GM12878 (cell line): Measurements from ENCODE around the gene BORCS5. TPM values are rescaled to one million over a fixed set of nuclear protein-coding genes. Genes with fewer than 3 reads are reported as not detected.

ENCODE experiments used
- ATAC-seq: fragments of 200-7000 bp; cut with Tn5 transposase; 3 replicates; pipeline ENCODE4 v1.9.1; 2020; ENCODE audit warnings: mild to moderate bottlenecking, moderate library complexity
- BruUV-seq: library from RNA; stranded (reverse); fragments of 400-500 nt; replicated peaks from 2 replicates; lab custom pipeline; 2021; lab: Mats Ljungman, UMichigan
- CTCF ChIA-PET: fragments of 300-600 bp; sonication (Branson Sonifier 250); formaldehyde crosslinking; extraction: SDS; loops from one replicate; lab custom pipeline; 2021; ENCODE audit warnings: inconsistent platforms; lab: Yijun Ruan, JAX
- POLR2A ChIA-PET: fragments of 350-600 bp; formaldehyde crosslinking; extraction: SDS; loops from one replicate; lab custom pipeline; 2021; ENCODE audit warnings: inconsistent platforms; lab: Charles Lee
- RAD21 ChIA-PET: fragments of 300-600 bp; sonication (Branson Sonifier 250); formaldehyde crosslinking; loops from one replicate; lab custom pipeline; 2023; ENCODE audit warnings: antibody characterized with exemption; ENCODE audit not compliant: unreplicated experiment; lab: Charles Lee
- SMC1A ChIA-PET: fragments of 300-600 bp; sonication (Branson Sonifier 250); formaldehyde crosslinking; loops from one replicate; lab custom pipeline; 2023; ENCODE audit not compliant: unreplicated experiment, uncharacterized antibody; lab: Charles Lee
- DNase-seq: peaks from one replicate; pipeline ENCODE4 v3.0.0-alpha.2; 2011; ENCODE audit warnings: low read depth, low spot score
- FAIRE-seq: peaks from 3 replicates; lab custom pipeline; 2011; peaks lifted over from hg19 to GRCh38; lab: Jason Lieb, UNC
- H2AFZ ChIP-seq: 2 replicates; pipeline ENCODE4 v1.6.0; 2011; ENCODE audit warnings: low read depth, low read length, control low read depth; ENCODE audit not compliant: control insufficient read depth
- H3K27ac ChIP-seq: 2 replicates; pipeline ENCODE4 v1.5.1; 2011; ENCODE audit warnings: control low read depth; ENCODE audit not compliant: control insufficient read depth, insufficient read depth
- H3K27me3 ChIP-seq, 2 experiments: replicated peaks in 1 of 2; 2 replicates each; pipeline versions ENCODE4 v1.6.0 to v1.6.1; 2011; ENCODE audit warnings: low read length in 1 of 2; ENCODE audit not compliant: control insufficient read depth in 2 of 2, insufficient read depth in 2 of 2
- H3K36me3 ChIP-seq, 2 experiments: 2 replicates each; pipeline ENCODE4 v1.5.1; 2011; ENCODE audit warnings: low read length in 1 of 2; ENCODE audit not compliant: control insufficient read depth in 2 of 2, insufficient read depth in 2 of 2
- H3K4me1 ChIP-seq: 2 replicates; pipeline ENCODE4 v1.6.1; 2011; ENCODE audit warnings: mild to moderate bottlenecking, low read length, moderate library complexity, mixed read lengths; ENCODE audit not compliant: control insufficient read depth, insufficient read depth
- H3K4me2 ChIP-seq: 2 replicates; pipeline ENCODE4 v1.6.0; 2011; ENCODE audit warnings: control low read depth; ENCODE audit not compliant: control insufficient read depth, insufficient read depth
- H3K4me3 ChIP-seq: fragments of 200-600 bp; sonication (generic); 2 replicates; pipeline ENCODE4 v1.5.1; 2016
- H3K79me2 ChIP-seq: 2 replicates; pipeline ENCODE4 v1.6.0; 2011; ENCODE audit warnings: low read length; ENCODE audit not compliant: control insufficient read depth, insufficient read depth
- H3K9ac ChIP-seq: 2 replicates; pipeline ENCODE4 v1.8.0; 2011; ENCODE audit warnings: low read length, control low read depth, mixed read lengths; ENCODE audit not compliant: control insufficient read depth, insufficient read depth
- H3K9me3 ChIP-seq: replicated peaks from 3 replicates; pipeline ENCODE4 v1.5.1; 2011; ENCODE audit warnings: mild to moderate bottlenecking, low read length; ENCODE audit not compliant: control insufficient read depth, insufficient read depth
- H4K20me1 ChIP-seq: 2 replicates; pipeline ENCODE4 v1.6.0; 2011; ENCODE audit not compliant: control insufficient read depth, insufficient read depth
- BMI1 ChIP-seq: fragments of 450-650 bp; IDR thresholded peaks from 2 replicates; pipeline ENCODE4 v1.6.1; 2016; ENCODE audit warnings: mild to moderate bottlenecking, moderate library complexity, borderline replicate concordance
- GABPA ChIP-seq: IDR thresholded peaks from 2 replicates; pipeline ENCODE4 v1.6.1; 2014; ENCODE audit warnings: antibody characterized with exemption, low read depth, mild to moderate bottlenecking, inconsistent platforms
- SIX5 ChIP-seq: IDR thresholded peaks from 2 replicates; pipeline ENCODE4 v1.6.1; 2011; ENCODE audit warnings: mild to moderate bottlenecking, low read depth, low read length, moderate library complexity; ENCODE audit not compliant: severe bottlenecking
- SRF ChIP-seq, 2 experiments: IDR thresholded peaks; 2 replicates each; pipeline ENCODE4 v1.6.1; 2011; ENCODE audit warnings: low read depth in 2 of 2, low read length in 2 of 2, mild to moderate bottlenecking in 1 of 2, moderate library complexity in 1 of 2
- TARDBP ChIP-seq: IDR thresholded peaks from 2 replicates; pipeline ENCODE4 v1.6.1; 2016; ENCODE audit warnings: borderline replicate concordance
- ZNF207 ChIP-seq: fragments of 450-650 bp; IDR thresholded peaks from 2 replicates; pipeline ENCODE4 v1.6.1; 2014; ENCODE audit warnings: antibody characterized with exemption, mild to moderate bottlenecking, borderline replicate concordance
- WGBS: methylation state at CpG from one replicate; pipeline ENCODE4 v1.1.6; 2016; ENCODE audit warnings: low lambda C conversion rate; ENCODE audit not compliant: insufficient replicate concordance, insufficient coverage; ENCODE audit errors: missing lambda C conversion rate; 5-methylcytosine and 5-hydroxymethylcytosine counted together
- in situ Hi-C: fragments of 300-500 bp; cut with MboI; formaldehyde crosslinking; loops from 9 replicates; pipeline ENCODE4 v1.14.3; 2018; ENCODE audit warnings: mixed read lengths
- intact Hi-C: fragments of 100-400 bp; cut with micrococcal nuclease; formaldehyde crosslinking; loops from one replicate; pipeline ENCODE4 v1.14.2; 2022; ENCODE audit not compliant: unreplicated experiment
- polyA plus RNA-seq, 11 experiments: library from polyadenylated mRNA; depleted of rRNA in 4 of 11; unstranded in 6 of 11; stranded (reverse) in 5 of 11; fragments of >200 nt; fragmentation: Nextera tagmentation in 4 of 11; fragmentation: Illumina TruSeq in 1 of 11; extraction: Ambion mirVana in 4 of 11; extraction: Trizol in 1 of 11; gene quantifications; 1 replicate in 1 of 11; 2 replicates in 10 of 11; pipeline versions ENCODE4 v1.2.1 to v1.2.3, GENCODE V29; 2011 to 2016; ENCODE audit warnings: inconsistent platforms in 2 of 11, missing spikeins in 2 of 11, low read depth in 1 of 11
- total RNA-seq, 4 experiments: library from RNA; depleted of rRNA in 3 of 4; stranded (reverse); fragments of >200 nt in 3 of 4; fragmentation: Illumina TruSeq in 1 of 4; extraction: Trizol in 1 of 4; gene quantifications; 2 replicates each; pipeline versions ENCODE4 v1.2.1 to v1.2.3, GENCODE V29; 2013 to 2021
- TF ChIP-seq, protein P1 (sequence below): fragments of 450-650 bp; IDR thresholded peaks from 2 replicates; pipeline ENCODE4 v1.6.1; 2016; ENCODE audit warnings: mild to moderate bottlenecking, moderate library complexity, borderline replicate concordance
- TF ChIP-seq, protein P2 (sequence below): fragments of 450-650 bp; IDR thresholded peaks from 2 replicates; pipeline ENCODE4 v1.6.1; 2014; ENCODE audit warnings: mild to moderate bottlenecking
- TF ChIP-seq, protein P3 (sequence below): fragments of 450-650 bp; IDR thresholded peaks from 2 replicates; pipeline ENCODE4 v1.6.1; 2017; ENCODE audit warnings: low read depth, mild to moderate bottlenecking, moderate library complexity

The BORCS5 gene
- total and polyA plus RNA-seq, 10 of the 15 experiments (the other 5 are each of a cell fraction or from before 2014, with no cell fraction given): 1.4 to 39.7 (median 16.1) TPM

DNA sequence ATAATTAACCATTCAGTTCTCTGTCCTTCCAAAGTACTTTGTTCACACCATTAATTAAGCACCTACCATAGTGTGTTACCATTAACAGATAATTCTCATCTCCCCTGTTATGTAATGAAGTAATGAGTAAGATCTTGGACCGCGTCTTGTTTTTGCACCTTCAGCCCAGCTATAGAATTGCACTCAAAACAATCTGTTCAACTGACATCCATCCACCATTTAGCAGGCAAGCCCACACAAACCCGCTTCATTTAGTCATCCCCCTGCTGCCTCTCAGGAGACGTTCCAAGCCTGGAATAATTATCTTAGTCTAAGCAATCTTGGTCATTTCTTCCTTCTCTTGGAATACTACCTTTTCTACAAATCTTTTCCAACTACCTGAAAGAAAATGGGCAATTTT lies 131.4 kb downstream of the BORCS5 start (continued):
- TF ChIP-seq, protein P1, sequence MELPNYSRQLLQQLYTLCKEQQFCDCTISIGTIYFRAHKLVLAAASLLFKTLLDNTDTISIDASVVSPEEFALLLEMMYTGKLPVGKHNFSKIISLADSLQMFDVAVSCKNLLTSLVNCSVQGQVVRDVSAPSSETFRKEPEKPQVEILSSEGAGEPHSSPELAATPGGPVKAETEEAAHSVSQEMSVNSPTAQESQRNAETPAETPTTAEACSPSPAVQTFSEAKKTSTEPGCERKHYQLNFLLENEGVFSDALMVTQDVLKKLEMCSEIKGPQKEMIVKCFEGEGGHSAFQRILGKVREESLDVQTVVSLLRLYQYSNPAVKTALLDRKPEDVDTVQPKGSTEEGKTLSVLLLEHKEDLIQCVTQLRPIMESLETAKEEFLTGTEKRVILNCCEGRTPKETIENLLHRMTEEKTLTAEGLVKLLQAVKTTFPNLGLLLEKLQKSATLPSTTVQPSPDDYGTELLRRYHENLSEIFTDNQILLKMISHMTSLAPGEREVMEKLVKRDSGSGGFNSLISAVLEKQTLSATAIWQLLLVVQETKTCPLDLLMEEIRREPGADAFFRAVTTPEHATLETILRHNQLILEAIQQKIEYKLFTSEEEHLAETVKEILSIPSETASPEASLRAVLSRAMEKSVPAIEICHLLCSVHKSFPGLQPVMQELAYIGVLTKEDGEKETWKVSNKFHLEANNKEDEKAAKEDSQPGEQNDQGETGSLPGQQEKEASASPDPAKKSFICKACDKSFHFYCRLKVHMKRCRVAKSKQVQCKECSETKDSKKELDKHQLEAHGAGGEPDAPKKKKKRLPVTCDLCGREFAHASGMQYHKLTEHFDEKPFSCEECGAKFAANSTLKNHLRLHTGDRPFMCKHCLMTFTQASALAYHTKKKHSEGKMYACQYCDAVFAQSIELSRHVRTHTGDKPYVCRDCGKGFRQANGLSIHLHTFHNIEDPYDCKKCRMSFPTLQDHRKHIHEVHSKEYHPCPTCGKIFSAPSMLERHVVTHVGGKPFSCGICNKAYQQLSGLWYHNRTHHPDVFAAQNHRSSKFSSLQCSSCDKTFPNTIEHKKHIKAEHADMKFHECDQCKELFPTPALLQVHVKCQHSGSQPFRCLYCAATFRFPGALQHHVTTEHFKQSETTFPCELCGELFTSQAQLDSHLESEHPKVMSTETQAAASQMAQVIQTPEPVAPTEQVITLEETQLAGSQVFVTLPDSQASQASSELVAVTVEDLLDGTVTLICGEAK: no peak
- TF ChIP-seq ZNF207 (no peak), SIX5 (no peak), SRF (IDR thresholded peaks at IDR 0.05; ENCODE audit: low read depth in 2 of 2, low read length in 2 of 2) (no peak), BMI1 (no peak)
- TF ChIP-seq, all 136 proteins: peak for 0

DNA sequence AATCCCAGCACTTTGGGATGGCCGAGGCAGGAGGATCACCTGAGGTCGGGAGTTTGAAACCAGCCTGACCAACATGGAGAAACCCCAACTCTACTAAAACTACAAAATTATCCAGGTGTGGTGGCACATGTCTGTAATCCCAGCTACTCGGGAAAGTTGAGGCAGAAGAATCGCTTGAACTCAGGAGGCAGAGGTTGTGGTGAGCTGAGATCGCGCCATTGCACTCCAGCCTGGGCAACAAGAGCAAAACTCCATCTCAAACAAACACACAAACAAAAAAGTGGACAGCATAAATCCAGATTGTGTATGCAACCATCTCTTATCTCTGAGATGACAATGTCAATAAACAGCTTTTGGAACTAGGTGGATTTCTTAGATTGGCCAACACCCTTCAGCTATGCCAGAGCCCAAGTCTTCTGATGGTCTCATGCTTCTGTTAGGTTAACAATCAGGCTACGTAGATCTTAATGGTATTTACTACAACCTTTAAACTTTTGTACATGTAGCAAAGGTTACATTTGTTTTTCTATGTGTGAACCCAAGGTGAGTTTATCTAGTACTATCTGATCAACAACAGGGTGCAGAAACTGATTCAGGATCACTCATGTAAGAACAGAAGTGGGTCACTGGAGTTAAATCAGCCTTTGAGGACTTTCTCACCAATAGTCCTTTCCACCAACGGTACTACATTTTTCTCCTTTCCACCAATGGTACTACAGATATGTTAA lies 132.1 kb downstream of the BORCS5 start:
- no peak for TF ChIP-seq GABPA
- TF ChIP-seq, protein P2, sequence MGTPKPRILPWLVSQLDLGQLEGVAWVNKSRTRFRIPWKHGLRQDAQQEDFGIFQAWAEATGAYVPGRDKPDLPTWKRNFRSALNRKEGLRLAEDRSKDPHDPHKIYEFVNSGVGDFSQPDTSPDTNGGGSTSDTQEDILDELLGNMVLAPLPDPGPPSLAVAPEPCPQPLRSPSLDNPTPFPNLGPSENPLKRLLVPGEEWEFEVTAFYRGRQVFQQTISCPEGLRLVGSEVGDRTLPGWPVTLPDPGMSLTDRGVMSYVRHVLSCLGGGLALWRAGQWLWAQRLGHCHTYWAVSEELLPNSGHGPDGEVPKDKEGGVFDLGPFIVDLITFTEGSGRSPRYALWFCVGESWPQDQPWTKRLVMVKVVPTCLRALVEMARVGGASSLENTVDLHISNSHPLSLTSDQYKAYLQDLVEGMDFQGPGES: no peak
- TF ChIP-seq, protein P3, sequence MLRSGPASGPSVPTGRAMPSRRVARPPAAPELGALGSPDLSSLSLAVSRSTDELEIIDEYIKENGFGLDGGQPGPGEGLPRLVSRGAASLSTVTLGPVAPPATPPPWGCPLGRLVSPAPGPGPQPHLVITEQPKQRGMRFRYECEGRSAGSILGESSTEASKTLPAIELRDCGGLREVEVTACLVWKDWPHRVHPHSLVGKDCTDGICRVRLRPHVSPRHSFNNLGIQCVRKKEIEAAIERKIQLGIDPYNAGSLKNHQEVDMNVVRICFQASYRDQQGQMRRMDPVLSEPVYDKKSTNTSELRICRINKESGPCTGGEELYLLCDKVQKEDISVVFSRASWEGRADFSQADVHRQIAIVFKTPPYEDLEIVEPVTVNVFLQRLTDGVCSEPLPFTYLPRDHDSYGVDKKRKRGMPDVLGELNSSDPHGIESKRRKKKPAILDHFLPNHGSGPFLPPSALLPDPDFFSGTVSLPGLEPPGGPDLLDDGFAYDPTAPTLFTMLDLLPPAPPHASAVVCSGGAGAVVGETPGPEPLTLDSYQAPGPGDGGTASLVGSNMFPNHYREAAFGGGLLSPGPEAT: no peak
- TF ChIP-seq TARDBP: no peak
- POLR2A ChIA-PET: interaction anchor here (5.2 kb wide), 1 partner anchor 15 kb away, joined by 51 read pairs; no protein-coding TSS in a partner anchor
- peaks cover 5 to 13% of the 10 kb centered on the region in 2 experiments for H3K36me3 ChIP-seq
- in situ Hi-C loops: no loop called here
- H2AFZ ChIP-seq: no peak overlapping the region
- CTCF ChIA-PET: interaction anchor here (10.6 kb wide), 1 partner anchor 15 kb away, joined by 72 read pairs; no protein-coding TSS in a partner anchor
- no peak for DNase-seq
- no peak for ATAC-seq
- H3K27me3 ChIP-seq: no peaks in the 10 kb centered on the region
- intact Hi-C loops: no loop called here
- H3K4me3 ChIP-seq: no peak overlapping the region
- peaks cover 2% of the 10 kb centered on the region for H3K79me2 ChIP-seq
- no peak overlapping the region for H3K9ac ChIP-seq
- H3K4me1 ChIP-seq: peaks cover 5% of the 10 kb centered on the region
- H3K27ac ChIP-seq: no peak overlapping the region
- FAIRE-seq: no peak
- no peaks in the 10 kb centered on the region for H4K20me1 ChIP-seq
- SMC1A ChIA-PET: interaction anchor here (1.4 to 8.3 kb wide), 5 partner anchors 11 to 110 kb away, joined by 3 to 98 read pairs (median 26); no protein-coding TSS in a partner anchor
- H3K9me3 ChIP-seq: no peaks in the 10 kb centered on the region
- no peak overlapping the region for H3K4me2 ChIP-seq
- BruUV-seq: no TSS peak
- WGBS: 87% methylated on average over 8 of the region's 8 CpGs
- RAD21 ChIA-PET: interaction anchor here (3.8 kb wide), 1 partner anchor 15 kb away, joined by 10 read pairs; no protein-coding TSS in a partner anchor
